ENCODE results near the gene RSKR.

The RSKR gene

GRCh38 chr17:28598799-28599310 lies 15.1 kb downstream of the RSKR start, which contains the start of gene SPAG5:
TSS of gene SPAG5 (minus strand) at chr17:28599025. CDS start at chr17:28598946, 79 bp downstream.
- Histone ChIP-seq H3K4me3 (ENCODE audit: low read depth in 1 of 2, low read length in 2 of 2) (peak within 1 kb of the TSS; percentile 62 to 88), H3K27me3 (ENCODE audit: low read depth, low read length) (no peaks in the 10 kb centered on the region), H3K4me1 (ENCODE audit: control insufficient read depth in 1 of 2, insufficient read depth in 2 of 2, low read length in 2 of 2) (peaks cover 0 to 9% of the 10 kb centered on the region in 2 donors), H3K9me3 (ENCODE audit: control insufficient read depth in 1 of 2, low read length in 2 of 2) (no peaks in the 10 kb centered on the region), H3K27ac (ENCODE audit: low read length) (peak within 1 kb of the TSS; percentile 98), H3K36me3 (ENCODE audit: control insufficient read depth in 1 of 2, insufficient read depth in 2 of 2, low read length in 2 of 2) (peaks cover 0 to 3% of the 10 kb centered on the region in 2 donors)

GRCh38 chr17:28598389-28598788 lies 15.6 kb downstream of the RSKR start:
- peaks cover 0 to 3% of the 10 kb centered on the region in 2 donors for H3K36me3 ChIP-seq (ENCODE audit: control insufficient read depth in 1 of 2, insufficient read depth in 2 of 2, low read length in 2 of 2)
- H3K27ac ChIP-seq (ENCODE audit: low read length) = no peak overlapping the region
- H3K27me3 ChIP-seq (ENCODE audit: low read depth, low read length) = no peaks in the 10 kb centered on the region
- no peaks in the 10 kb centered on the region for H3K9me3 ChIP-seq (ENCODE audit: control insufficient read depth in 1 of 2, low read length in 2 of 2)
- H3K4me1 ChIP-seq (ENCODE audit: control insufficient read depth in 1 of 2, insufficient read depth in 2 of 2, low read length in 2 of 2) = peaks cover 0 to 9% of the 10 kb centered on the region in 2 donors
- H3K4me3 ChIP-seq (ENCODE audit: low read depth in 1 of 2, low read length in 2 of 2) = peak overlapping the region; percentile 62 to 88

- Histone ChIP-seq H3K4me1 (ENCODE audit: control insufficient read depth in 1 of 2, insufficient read depth in 2 of 2, low read length in 2 of 2) (peaks cover 0 to 9% of the 10 kb centered on the region in 2 donors), H3K4me3 (ENCODE audit: low read depth in 1 of 2, low read length in 2 of 2) (peak overlapping the region; percentile 62 to 88), H3K36me3 (ENCODE audit: control insufficient read depth in 1 of 2, insufficient read depth in 2 of 2, low read length in 2 of 2) (peaks cover 0 to 3% of the 10 kb centered on the region in 2 donors), H3K9me3 (ENCODE audit: control insufficient read depth in 1 of 2, low read length in 2 of 2) (no peaks in the 10 kb centered on the region), H3K27me3 (ENCODE audit: low read depth, low read length) (no peaks in the 10 kb centered on the region), H3K27ac (ENCODE audit: low read length) (no peak overlapping the region)
Observed at GRCh38 chr17:28597606-28598383, 16.2 kb downstream of the RSKR start.

- H3K4me3 ChIP-seq (ENCODE audit: low read depth in 1 of 2, low read length in 2 of 2) = no peak overlapping the region
- H3K9me3 ChIP-seq (ENCODE audit: control insufficient read depth in 1 of 2, low read length in 2 of 2) = no peaks in the 10 kb centered on the region
- H3K27me3 ChIP-seq (ENCODE audit: low read depth, low read length) = no peaks in the 10 kb centered on the region
- no peaks in the 10 kb centered on the region for H3K36me3 ChIP-seq (ENCODE audit: control insufficient read depth in 1 of 2, insufficient read depth in 2 of 2, low read length in 2 of 2)
- H3K4me1 ChIP-seq (ENCODE audit: control insufficient read depth in 1 of 2, insufficient read depth in 2 of 2, low read length in 2 of 2) = no peaks in the 10 kb centered on the region
- H3K27ac ChIP-seq (ENCODE audit: low read length) = no peak overlapping the region
Observed at GRCh38 chr17:28592260-28592659, 21.7 kb downstream of the RSKR start.

DNA sequence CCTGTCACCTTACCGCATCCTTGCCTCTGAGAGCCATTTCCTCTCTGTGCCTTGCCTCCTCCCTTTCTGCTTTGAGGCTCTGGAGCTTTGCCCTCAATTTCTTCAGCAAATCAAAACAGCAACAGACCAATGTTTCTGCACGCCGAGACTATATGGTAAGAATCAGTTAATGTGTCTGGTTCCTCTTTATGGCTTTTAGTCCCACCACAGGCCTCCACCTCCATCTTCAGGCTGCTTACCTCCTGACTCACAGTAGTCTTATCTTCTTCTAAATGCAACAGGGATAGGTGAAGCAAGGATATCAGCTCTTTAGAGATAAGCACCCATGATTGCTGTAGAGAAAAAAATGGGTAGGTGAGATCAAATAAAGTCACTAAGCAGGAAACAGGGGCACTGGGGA lies 28.1 kb downstream of the RSKR start:
- no peaks in the 10 kb centered on the region for H3K9me3 ChIP-seq (ENCODE audit: control insufficient read depth in 1 of 2, low read length in 2 of 2)
- H3K27me3 ChIP-seq (ENCODE audit: low read depth, low read length) = no peaks in the 10 kb centered on the region
- H3K27ac ChIP-seq (ENCODE audit: low read length) = no peak overlapping the region
- H3K4me3 ChIP-seq (ENCODE audit: low read depth in 1 of 2, low read length in 2 of 2) = no peak overlapping the region
- H3K36me3 ChIP-seq (ENCODE audit: control insufficient read depth in 1 of 2, insufficient read depth in 2 of 2, low read length in 2 of 2) = peaks cover 5 to 12% of the 10 kb centered on the region in 2 donors
- H3K4me1 ChIP-seq (ENCODE audit: control insufficient read depth in 1 of 2, insufficient read depth in 2 of 2, low read length in 2 of 2) = no peaks in the 10 kb centered on the region

DNA sequence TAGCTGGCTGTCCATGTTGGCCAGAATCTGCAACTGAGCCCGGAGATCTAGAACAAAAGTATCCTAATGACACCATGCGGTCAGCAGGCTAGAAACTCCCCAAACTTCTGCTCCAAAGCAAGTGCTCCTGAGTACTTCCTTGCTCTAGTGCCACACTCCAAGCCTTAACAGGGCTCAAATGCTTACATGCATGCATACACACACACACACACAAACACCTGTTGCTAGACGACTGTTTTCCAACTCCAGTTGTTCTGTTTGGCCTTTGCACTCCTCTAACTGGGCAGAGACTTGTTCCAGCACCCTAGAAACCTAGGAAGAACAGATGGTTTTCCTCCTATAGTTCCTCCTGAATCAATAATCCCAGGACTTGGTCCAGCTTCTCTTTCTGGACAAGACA lies 29.6 kb downstream of the RSKR start:
- Histone ChIP-seq H3K27me3 (ENCODE audit: low read depth, low read length) (no peaks in the 10 kb centered on the region), H3K36me3 (ENCODE audit: control insufficient read depth in 1 of 2, insufficient read depth in 2 of 2, low read length in 2 of 2) (peaks cover 5 to 12% of the 10 kb centered on the region in 2 donors), H3K4me3 (ENCODE audit: low read depth in 1 of 2, low read length in 2 of 2) (no peak overlapping the region), H3K9me3 (ENCODE audit: control insufficient read depth in 1 of 2, low read length in 2 of 2) (no peaks in the 10 kb centered on the region), H3K4me1 (ENCODE audit: control insufficient read depth in 1 of 2, insufficient read depth in 2 of 2, low read length in 2 of 2) (no peaks in the 10 kb centered on the region), H3K27ac (ENCODE audit: low read length) (no peak overlapping the region)

DNA sequence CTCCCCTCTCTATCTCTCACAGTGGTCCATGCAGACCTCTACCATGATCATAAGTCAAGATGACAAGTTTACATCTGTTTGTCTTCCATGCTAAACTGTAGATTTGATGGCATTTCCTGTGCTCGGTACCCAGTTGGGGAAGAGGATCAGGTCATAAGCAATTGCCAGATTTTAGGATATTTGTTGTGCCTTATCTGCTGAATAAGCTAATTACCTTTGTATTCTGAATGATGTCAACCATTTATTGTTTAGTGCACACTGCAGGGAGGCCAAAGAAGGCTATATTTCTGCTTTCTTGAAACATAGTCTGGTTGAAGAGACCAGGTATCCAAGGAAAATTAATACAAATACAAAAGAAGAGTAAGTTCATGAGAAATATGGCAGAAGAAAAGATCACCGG lies 31.5 kb downstream of the RSKR start:
- H3K9me3 ChIP-seq (ENCODE audit: control insufficient read depth in 1 of 2, low read length in 2 of 2) = no peaks in the 10 kb centered on the region
- H3K27ac ChIP-seq (ENCODE audit: low read length) = no peak overlapping the region
- no peak overlapping the region for H3K4me3 ChIP-seq (ENCODE audit: low read depth in 1 of 2, low read length in 2 of 2)
- peaks cover 5 to 12% of the 10 kb centered on the region in 2 donors for H3K36me3 ChIP-seq (ENCODE audit: control insufficient read depth in 1 of 2, insufficient read depth in 2 of 2, low read length in 2 of 2)
- H3K4me1 ChIP-seq (ENCODE audit: control insufficient read depth in 1 of 2, insufficient read depth in 2 of 2, low read length in 2 of 2) = no peaks in the 10 kb centered on the region
- H3K27me3 ChIP-seq (ENCODE audit: low read depth, low read length) = no peaks in the 10 kb centered on the region

DNA sequence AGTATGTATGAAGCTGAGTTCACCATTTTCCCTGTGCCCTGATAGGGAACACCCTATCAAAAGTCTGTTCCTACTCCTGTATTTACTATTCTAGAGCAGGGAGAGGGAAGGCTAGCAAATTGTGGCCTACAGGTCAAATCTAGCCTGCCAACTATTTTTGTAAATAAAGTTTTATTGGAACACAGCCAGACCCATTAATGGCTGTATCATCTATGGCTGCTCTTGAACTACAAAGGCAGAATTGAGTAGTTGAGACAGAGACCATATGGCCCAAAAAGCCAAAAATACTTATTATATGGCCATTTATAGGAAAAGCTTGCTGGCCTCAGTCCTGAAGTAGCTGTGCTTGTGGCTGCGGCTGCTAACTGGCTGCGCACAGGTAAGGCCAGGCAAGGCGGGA lies 33.0 kb downstream of the RSKR start:
- H3K4me3 ChIP-seq (ENCODE audit: low read depth in 1 of 2, low read length in 2 of 2) = no peak overlapping the region
- no peaks in the 10 kb centered on the region for H3K9me3 ChIP-seq (ENCODE audit: control insufficient read depth in 1 of 2, low read length in 2 of 2)
- no peaks in the 10 kb centered on the region for H3K27me3 ChIP-seq (ENCODE audit: low read depth, low read length)
- peaks cover 0 to 8% of the 10 kb centered on the region in 2 donors for H3K4me1 ChIP-seq (ENCODE audit: control insufficient read depth in 1 of 2, insufficient read depth in 2 of 2, low read length in 2 of 2)
- H3K36me3 ChIP-seq (ENCODE audit: control insufficient read depth in 1 of 2, insufficient read depth in 2 of 2, low read length in 2 of 2) = peaks cover 5 to 12% of the 10 kb centered on the region in 2 donors
- H3K27ac ChIP-seq (ENCODE audit: low read length) = no peak overlapping the region

DNA sequence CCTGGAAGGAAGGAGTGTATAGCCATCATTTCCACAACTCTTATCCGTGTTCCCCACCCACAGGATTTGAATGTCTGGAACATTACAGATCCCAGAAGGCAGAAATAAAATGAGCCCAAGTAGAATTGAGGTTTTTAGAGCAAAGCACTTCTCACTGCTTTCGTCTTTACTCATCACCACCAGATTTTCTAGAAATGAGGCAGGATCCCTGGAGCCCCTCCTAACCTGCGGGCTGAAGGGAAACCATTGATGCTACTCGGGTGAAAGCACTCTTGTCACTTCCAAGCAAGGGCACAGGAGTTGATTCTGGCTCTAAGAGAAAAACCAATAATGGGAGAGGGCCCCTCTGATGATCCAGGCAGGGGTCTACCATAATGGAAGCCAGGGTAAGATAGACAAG lies 34.5 kb downstream of the RSKR start:
- peaks cover 0 to 10% of the 10 kb centered on the region in 2 donors for H3K4me1 ChIP-seq (ENCODE audit: control insufficient read depth in 1 of 2, insufficient read depth in 2 of 2, low read length in 2 of 2)
- no peak overlapping the region for H3K27ac ChIP-seq (ENCODE audit: low read length)
- H3K9me3 ChIP-seq (ENCODE audit: control insufficient read depth in 1 of 2, low read length in 2 of 2) = no peaks in the 10 kb centered on the region
- H3K27me3 ChIP-seq (ENCODE audit: low read depth, low read length) = no peaks in the 10 kb centered on the region
- peaks cover 4 to 5% of the 10 kb centered on the region in 2 donors for H3K36me3 ChIP-seq (ENCODE audit: control insufficient read depth in 1 of 2, insufficient read depth in 2 of 2, low read length in 2 of 2)
- H3K4me3 ChIP-seq (ENCODE audit: low read depth in 1 of 2, low read length in 2 of 2) = no peak overlapping the region

DNA sequence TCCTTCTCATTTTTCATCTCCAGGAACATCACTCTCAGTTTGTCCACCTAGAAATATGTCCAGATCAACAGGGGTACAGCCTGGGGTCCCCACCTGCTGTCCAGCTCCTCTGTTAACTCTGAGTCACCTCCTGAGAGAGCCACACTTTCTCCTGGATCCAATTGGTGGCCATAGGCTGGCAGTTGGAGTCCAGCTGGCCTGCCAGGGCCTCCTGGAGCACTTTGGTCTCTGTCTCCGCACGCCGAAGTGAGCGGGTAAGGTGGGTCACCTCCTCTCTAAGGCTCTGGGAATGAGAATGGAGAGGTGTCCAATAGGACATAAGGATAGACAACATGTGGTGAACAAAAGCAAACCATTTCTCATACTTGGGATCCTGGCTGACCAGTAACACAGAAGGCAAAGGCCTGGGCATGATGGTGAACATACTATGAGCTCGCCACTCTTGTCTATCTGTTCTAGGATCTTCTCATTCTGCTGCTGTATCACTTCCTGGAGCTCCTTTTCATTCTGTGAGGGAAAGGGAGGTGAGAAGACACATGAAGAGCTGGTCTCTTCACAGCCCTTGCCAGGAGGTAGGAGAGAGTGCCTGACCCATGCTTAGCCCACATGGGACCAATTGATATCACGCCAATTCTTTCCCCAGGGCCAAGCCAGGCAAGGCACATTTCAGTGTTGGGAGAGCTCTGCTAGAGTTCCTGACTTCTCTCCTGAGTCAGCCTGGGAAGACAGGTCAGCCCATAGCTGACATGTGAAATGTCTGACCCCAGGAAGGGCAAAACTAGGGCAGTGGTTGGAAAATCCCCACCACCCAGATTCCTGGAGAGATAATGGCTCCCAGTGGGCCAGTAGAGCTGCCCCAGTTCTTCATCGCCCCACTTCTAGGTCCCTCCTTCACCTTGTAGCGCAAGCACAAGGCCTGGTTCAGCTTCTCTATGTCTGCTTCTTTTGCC lies 35.5 kb downstream of the RSKR start:
- no peak overlapping the region for H3K4me3 ChIP-seq (ENCODE audit: low read depth in 1 of 2, low read length in 2 of 2)
- H3K4me1 ChIP-seq (ENCODE audit: control insufficient read depth in 1 of 2, insufficient read depth in 2 of 2, low read length in 2 of 2) = peaks cover 0 to 10% of the 10 kb centered on the region in 2 donors
- no peaks in the 10 kb centered on the region for H3K27me3 ChIP-seq (ENCODE audit: low read depth, low read length)
- no peak overlapping the region for H3K27ac ChIP-seq (ENCODE audit: low read length)
- no peaks in the 10 kb centered on the region for H3K9me3 ChIP-seq (ENCODE audit: control insufficient read depth in 1 of 2, low read length in 2 of 2)
- H3K36me3 ChIP-seq (ENCODE audit: control insufficient read depth in 1 of 2, insufficient read depth in 2 of 2, low read length in 2 of 2) = peaks cover 0 to 4% of the 10 kb centered on the region in 2 donors

DNA sequence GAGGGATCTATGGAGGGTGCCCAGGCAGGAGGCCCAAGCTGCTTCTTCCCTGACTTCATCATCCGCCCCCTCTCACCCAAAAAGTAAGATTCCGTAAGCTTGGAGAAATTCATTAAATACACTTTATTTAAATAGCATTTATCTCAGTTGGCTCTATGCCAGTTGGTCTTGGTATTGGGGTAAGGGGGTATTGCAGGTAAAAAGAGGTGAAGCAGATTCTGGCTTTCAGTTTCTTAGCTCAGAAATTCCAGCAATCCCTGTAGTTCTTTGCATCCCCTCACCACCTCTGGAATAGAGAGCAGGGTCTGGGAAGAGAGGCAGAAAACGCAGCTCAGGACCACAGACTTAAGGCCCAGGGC lies 36.5 kb downstream of the RSKR start:
- no peaks in the 10 kb centered on the region for H3K9me3 ChIP-seq (ENCODE audit: control insufficient read depth in 1 of 2, low read length in 2 of 2)
- H3K27ac ChIP-seq (ENCODE audit: low read length) = no peak overlapping the region
- peaks cover 0 to 13% of the 10 kb centered on the region in 2 donors for H3K4me1 ChIP-seq (ENCODE audit: control insufficient read depth in 1 of 2, insufficient read depth in 2 of 2, low read length in 2 of 2)
- peaks cover 0 to 2% of the 10 kb centered on the region in 2 donors for H3K36me3 ChIP-seq (ENCODE audit: control insufficient read depth in 1 of 2, insufficient read depth in 2 of 2, low read length in 2 of 2)
- no peak overlapping the region for H3K4me3 ChIP-seq (ENCODE audit: low read depth in 1 of 2, low read length in 2 of 2)
- no peaks in the 10 kb centered on the region for H3K27me3 ChIP-seq (ENCODE audit: low read depth, low read length)

Data from muscle layer of duodenum (tissue), 2 donors.